CD4-positive, alpha-beta memory T cell (primary cell): ENCODE measurements around the gene COL4A2. TPM values are rescaled to one million over a fixed set of nuclear protein-coding genes. Genes with fewer than 3 reads are reported as not detected.

ENCODE experiments used
- CTCF ChIA-PET: fragments of 350-600 bp; sonication (Branson Sonifier 250); formaldehyde crosslinking; loops from one replicate; lab custom pipeline; 2021; ENCODE audit warnings: inconsistent platforms; ENCODE audit not compliant: partially characterized antibody; lab: Charles Lee
- POLR2A ChIA-PET: fragments of 350-600 bp; sonication (Branson Sonifier 250); formaldehyde crosslinking; loops from one replicate; lab custom pipeline; 2021; ENCODE audit not compliant: partially characterized antibody; lab: Charles Lee
- DNase-seq, 5 donors: peaks; one replicate each; pipeline versions ENCODE4 v3.0.0 to v3.0.0-alpha.2; 2020 to 2022; ENCODE audit warnings: mixed read lengths in 1 of 5
- H3K27ac ChIP-seq: one replicate; pipeline ENCODE4 v1.7.0; 2013; ENCODE audit warnings: low read depth, low read length
- H3K27me3 ChIP-seq: 2 replicates; pipeline ENCODE4 v1.7.0; 2013; ENCODE audit warnings: mild to moderate bottlenecking, low read length, moderate library complexity; ENCODE audit not compliant: insufficient read depth
- H3K36me3 ChIP-seq: 2 replicates; pipeline ENCODE4 v1.7.0; 2013; ENCODE audit warnings: mild to moderate bottlenecking, low read length, moderate library complexity; ENCODE audit not compliant: insufficient read depth
- H3K4me1 ChIP-seq: 2 replicates; pipeline ENCODE4 v1.7.0; 2013; ENCODE audit warnings: mild to moderate bottlenecking, low read length, moderate library complexity; ENCODE audit not compliant: insufficient read depth
- H3K4me3 ChIP-seq, 2 donors: one replicate each; pipeline ENCODE4 v1.7.0; 2013; ENCODE audit warnings: low read length in 2 of 2, mild to moderate bottlenecking in 1 of 2
- H3K9me3 ChIP-seq, 2 donors: one replicate each; pipeline ENCODE4 v1.7.0; 2013; ENCODE audit warnings: low read length in 2 of 2, control low read depth in 1 of 2; ENCODE audit not compliant: control insufficient read depth in 1 of 2
- H3K27ac Mint-ChIP-seq, 7 donors: one replicate each; pipeline ENCODE4 v1.8.0; 2020 to 2021; ENCODE audit warnings: mixed read lengths in 7 of 7, mild to moderate bottlenecking in 6 of 7, inconsistent platforms in 3 of 7, moderate library complexity in 3 of 7
- H3K27me3 Mint-ChIP-seq, 2 donors: one replicate each; pipeline ENCODE4 v1.8.0; 2020 to 2021; ENCODE audit warnings: mixed read lengths in 2 of 2
- H3K36me3 Mint-ChIP-seq, 2 donors: one replicate each; pipeline ENCODE4 v1.8.0; 2020 to 2021; ENCODE audit warnings: mixed read lengths in 2 of 2, inconsistent platforms in 1 of 2, mild to moderate bottlenecking in 1 of 2
- H3K4me1 Mint-ChIP-seq, 4 donors: one replicate each; pipeline ENCODE4 v1.8.0; 2020 to 2021; ENCODE audit warnings: mixed read lengths in 4 of 4, mild to moderate bottlenecking in 1 of 4
- H3K4me3 Mint-ChIP-seq, 8 donors: one replicate each; pipeline ENCODE4 v1.8.0; 2020 to 2021; ENCODE audit warnings: mixed read lengths in 8 of 8, mild to moderate bottlenecking in 7 of 8, moderate library complexity in 6 of 8, inconsistent platforms in 3 of 8
- H3K9me3 Mint-ChIP-seq, 8 donors: one replicate each; pipeline ENCODE4 v1.8.0; 2020 to 2021; ENCODE audit warnings: mixed read lengths in 8 of 8, mild to moderate bottlenecking in 5 of 8, inconsistent platforms in 3 of 8, moderate library complexity in 1 of 8
- intact Hi-C: fragments of 100-400 bp; cut with micrococcal nuclease; formaldehyde crosslinking; loops from one replicate; pipeline ENCODE4 v1.15.1; 2023
- polyA plus RNA-seq, 2 donors: library from polyadenylated mRNA; unstranded; fragments of 300-500 nt; fragmentation: Illumina TruSeq; gene quantifications; one replicate each; pipeline ENCODE4 v1.2.3, GENCODE V29; 2021
- total RNA-seq, 2 experiments: library from RNA; stranded (reverse); gene quantifications; one replicate each; pipeline ENCODE4 v1.2.3, GENCODE V29; 2021

Gene COL4A2
- total and polyA plus RNA-seq, 4 experiments from 2014 or later, result not detected

DNA sequence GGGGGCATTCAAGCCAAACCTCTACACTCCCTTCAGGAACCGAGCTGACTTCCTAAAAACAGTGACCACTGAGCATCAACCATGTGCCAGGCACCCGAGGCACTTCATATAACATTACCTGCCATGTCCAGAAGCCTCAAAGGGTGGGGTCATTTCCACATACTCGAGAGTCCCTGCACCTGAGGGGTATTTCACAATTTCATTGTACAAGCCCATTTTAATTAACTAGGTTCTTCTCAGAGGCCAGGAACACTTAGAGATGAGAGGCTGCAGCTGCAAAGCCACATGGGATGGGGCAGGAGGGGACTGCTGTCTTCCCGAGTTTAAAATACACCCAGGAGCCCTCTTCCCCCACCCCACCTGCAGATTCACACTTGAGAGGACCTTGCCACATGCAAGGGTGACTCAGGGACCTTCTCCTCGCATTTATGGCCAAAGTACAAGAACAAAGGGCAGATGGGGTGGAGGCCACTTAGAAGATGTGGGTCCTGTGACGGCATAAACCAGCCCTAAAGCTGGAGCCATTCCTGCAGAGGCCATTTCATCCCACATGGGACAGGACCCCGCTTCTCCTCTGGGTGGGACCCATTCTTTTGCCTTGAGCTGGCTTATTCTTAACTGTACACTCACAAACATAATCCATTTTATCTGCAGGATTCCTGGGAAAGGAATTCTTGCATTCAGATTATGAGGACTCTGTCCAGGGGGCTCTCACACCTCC is 210.6 kb downstream of the COL4A2 start:
- no peak overlapping the region for H3K4me3 ChIP-seq
- Mint-ChIP-seq H3K9me3 (peaks cover 0 to 5% (median 0%) of the 10 kb centered on the region in 8 donors), H3K27ac (peak overlapping the region in 1 of 7 donors; percentile 37), H3K27me3 (peaks cover 2 to 8% of the 10 kb centered on the region in 2 donors), H3K4me3 (no peak overlapping the region), H3K36me3 (peaks cover 0 to 4% of the 10 kb centered on the region in 2 donors), H3K4me1 (peaks cover 0 to 3% (median under 1%) of the 10 kb centered on the region in 4 donors)
- intact Hi-C loops, result no loop called here
- ChIA-PET CTCF (interaction anchor here (1.4 kb wide), 1 partner anchor 10 kb away, joined by 3 read pairs; no protein-coding TSS in a partner anchor), POLR2A (no interaction called here)
- no peaks in the 10 kb centered on the region for H3K36me3 ChIP-seq
- DNase-seq, result no peak
- H3K9me3 ChIP-seq, result no peaks in the 10 kb centered on the region
- H3K27ac ChIP-seq, result no peak overlapping the region
- no peaks in the 10 kb centered on the region for H3K4me1 ChIP-seq
- no peaks in the 10 kb centered on the region for H3K27me3 ChIP-seq

- Histone ChIP-seq H3K27me3 (no peaks in the 10 kb centered on the region), H3K27ac (no peak overlapping the region), H3K9me3 (no peaks in the 10 kb centered on the region), H3K36me3 (no peaks in the 10 kb centered on the region), H3K4me1 (no peaks in the 10 kb centered on the region), H3K4me3 (no peak overlapping the region)
- POLR2A ChIA-PET, result no interaction called here
- H3K4me3 Mint-ChIP-seq, result no peak overlapping the region
- H3K27me3 Mint-ChIP-seq, result peaks cover 2 to 8% of the 10 kb centered on the region in 2 donors
- peaks cover 0 to 4% (median 2%) of the 10 kb centered on the region in 4 donors for H3K4me1 Mint-ChIP-seq
- H3K36me3 Mint-ChIP-seq, result peaks cover 0 to 4% of the 10 kb centered on the region in 2 donors
- DNase-seq, result no peak
- CTCF ChIA-PET, result interaction anchor here (1.4 kb wide), 1 partner anchor 9 kb away, joined by 3 read pairs; no protein-coding TSS in a partner anchor
- intact Hi-C loops, result no loop called here
- no peak overlapping the region for H3K27ac Mint-ChIP-seq
- peaks cover 0 to 5% (median 0%) of the 10 kb centered on the region in 8 donors for H3K9me3 Mint-ChIP-seq
Observed at GRCh38 chr13:110518226-110518525, 211.1 kb downstream of the COL4A2 start.

GRCh38 chr13:110518571-110518970 is 211.5 kb downstream of the COL4A2 start:
- Histone ChIP-seq H3K9me3 (no peaks in the 10 kb centered on the region), H3K4me1 (no peaks in the 10 kb centered on the region), H3K4me3 (no peak overlapping the region), H3K36me3 (no peaks in the 10 kb centered on the region), H3K27ac (no peak overlapping the region), H3K27me3 (no peaks in the 10 kb centered on the region)
- H3K9me3 Mint-ChIP-seq, result peaks cover 0 to 5% (median 0%) of the 10 kb centered on the region in 8 donors
- ChIA-PET POLR2A (no interaction called here), CTCF (interaction anchor here (1.4 kb wide), 1 partner anchor 9 kb away, joined by 3 read pairs; no protein-coding TSS in a partner anchor)
- H3K4me1 Mint-ChIP-seq, result peaks cover 0 to 4% (median 2%) of the 10 kb centered on the region in 4 donors
- no peak overlapping the region for H3K4me3 Mint-ChIP-seq
- no peak for DNase-seq
- peaks cover 0 to 4% of the 10 kb centered on the region in 2 donors for H3K36me3 Mint-ChIP-seq
- intact Hi-C loops, result no loop called here
- peaks cover 2 to 8% of the 10 kb centered on the region in 2 donors for H3K27me3 Mint-ChIP-seq
- no peak overlapping the region for H3K27ac Mint-ChIP-seq

DNA sequence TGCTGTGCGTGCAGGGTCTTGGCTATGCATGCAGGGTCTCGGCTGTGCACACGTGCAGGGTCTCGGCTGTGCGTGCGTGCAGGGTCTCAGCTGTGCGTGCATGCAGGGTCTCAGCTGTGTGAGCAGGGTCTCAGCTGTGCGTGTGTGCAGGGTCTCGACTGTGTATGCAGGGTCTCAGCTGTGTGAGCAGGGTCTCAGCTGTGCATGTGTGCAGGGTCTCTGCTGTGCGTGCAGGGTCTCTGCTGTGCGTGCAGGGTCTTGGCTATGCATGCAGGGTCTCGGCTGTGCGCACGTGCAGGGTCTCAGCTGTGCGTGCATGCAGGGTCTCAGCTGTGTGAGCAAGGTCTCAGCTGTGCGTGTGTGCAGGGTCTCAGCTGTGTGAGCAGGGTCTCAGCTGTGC is 212.0 kb downstream of the COL4A2 start:
- no peaks in the 10 kb centered on the region for H3K9me3 ChIP-seq
- Mint-ChIP-seq H3K27ac (no peak overlapping the region), H3K4me3 (no peak overlapping the region), H3K9me3 (peaks cover 0 to 5% (median 0%) of the 10 kb centered on the region in 8 donors), H3K27me3 (peaks cover 2 to 6% of the 10 kb centered on the region in 2 donors), H3K4me1 (peaks cover 1 to 4% (median 3%) of the 10 kb centered on the region in 4 donors), H3K36me3 (peaks cover 0 to 4% of the 10 kb centered on the region in 2 donors)
- H3K27ac ChIP-seq, result no peak overlapping the region
- no peaks in the 10 kb centered on the region for H3K4me1 ChIP-seq
- intact Hi-C loops, result no loop called here
- ChIA-PET CTCF (no interaction called here), POLR2A (no interaction called here)
- DNase-seq, result no peak
- no peaks in the 10 kb centered on the region for H3K27me3 ChIP-seq
- no peaks in the 10 kb centered on the region for H3K36me3 ChIP-seq
- H3K4me3 ChIP-seq, result no peak overlapping the region

DNA sequence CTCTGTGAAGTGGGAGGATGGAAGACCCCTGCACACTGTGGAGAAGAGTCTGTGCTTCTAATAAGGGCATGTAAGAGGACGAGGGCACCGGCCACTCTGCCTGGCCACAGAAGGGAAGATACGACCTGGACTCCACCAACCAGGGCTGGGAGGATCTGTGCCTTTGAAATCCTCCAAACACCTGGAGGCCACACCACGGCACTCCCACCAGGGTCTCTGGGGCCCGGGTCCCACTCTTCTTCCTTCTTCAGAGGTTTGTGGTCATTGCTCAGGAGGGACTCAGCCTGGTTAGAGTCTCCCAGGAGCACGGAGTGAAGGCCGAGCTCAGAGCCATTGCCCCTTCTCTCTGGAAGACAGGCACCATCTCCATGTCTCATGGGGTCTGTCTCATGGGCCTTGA is 212.4 kb downstream of the COL4A2 start:
- ChIA-PET CTCF (no interaction called here), POLR2A (no interaction called here)
- DNase-seq, result no peak
- Histone ChIP-seq H3K27ac (no peak overlapping the region), H3K4me1 (peaks cover 3% of the 10 kb centered on the region), H3K4me3 (no peak overlapping the region), H3K9me3 (no peaks in the 10 kb centered on the region), H3K27me3 (no peaks in the 10 kb centered on the region), H3K36me3 (no peaks in the 10 kb centered on the region)
- Mint-ChIP-seq H3K9me3 (peaks cover 0 to 5% (median 0%) of the 10 kb centered on the region in 8 donors), H3K4me3 (no peak overlapping the region), H3K27me3 (peaks cover 2 to 6% of the 10 kb centered on the region in 2 donors), H3K36me3 (peaks cover 0 to 4% of the 10 kb centered on the region in 2 donors), H3K4me1 (peaks cover 6 to 8% (median 7%) of the 10 kb centered on the region in 4 donors), H3K27ac (no peak overlapping the region)
- intact Hi-C loops, result no loop called here

DNA sequence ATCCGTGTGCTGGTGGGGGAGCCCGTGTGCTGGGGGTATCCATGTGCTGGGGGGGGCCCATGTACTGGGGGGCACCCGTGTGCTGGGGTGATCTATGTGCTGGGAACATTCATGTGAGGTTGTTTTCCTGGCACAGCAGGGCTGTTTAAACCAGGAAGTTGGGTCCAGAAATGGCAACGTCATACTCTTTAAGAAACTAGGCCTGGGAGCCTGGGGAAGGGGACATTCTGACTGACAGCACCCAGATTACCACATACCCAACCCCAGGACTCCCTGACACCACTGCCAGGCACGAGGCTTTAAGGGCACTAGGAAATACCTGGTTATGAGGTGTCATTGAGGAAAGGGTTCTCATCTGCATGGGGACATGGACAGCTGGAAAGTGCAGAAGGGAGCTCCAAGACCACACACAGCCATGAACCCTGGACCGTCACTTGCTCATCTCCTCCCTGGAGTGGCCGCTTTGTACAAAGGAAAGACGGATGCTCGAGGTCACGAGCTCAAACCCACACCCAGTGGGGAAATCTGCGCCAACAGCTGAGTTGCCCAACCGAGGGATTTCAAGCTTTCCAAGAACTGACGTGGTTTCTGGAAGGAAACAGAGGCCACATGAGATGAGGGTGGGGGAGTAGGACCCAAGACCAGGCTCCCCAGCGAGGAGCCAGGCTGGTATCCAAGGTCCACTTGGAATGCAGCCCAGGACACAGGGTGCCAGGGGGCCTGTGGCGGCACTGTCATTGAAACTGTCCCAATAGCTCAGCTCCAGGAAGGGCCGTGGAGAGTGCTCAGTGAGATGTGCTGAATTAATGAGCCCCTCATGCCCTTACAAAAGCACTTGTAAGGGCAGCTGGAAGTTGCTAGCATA is 213.6 kb downstream of the COL4A2 start:
- H3K36me3 ChIP-seq, result no peaks in the 10 kb centered on the region
- Mint-ChIP-seq H3K27me3 (peaks cover 2% of the 10 kb centered on the region in 2 donors), H3K4me3 (no peak overlapping the region), H3K27ac (no peak overlapping the region), H3K36me3 (peaks cover 0 to 4% of the 10 kb centered on the region in 2 donors), H3K4me1 (peaks cover 12 to 20% (median 15%) of the 10 kb centered on the region in 4 donors), H3K9me3 (no peaks in the 10 kb centered on the region)
- ChIA-PET CTCF (no interaction called here), POLR2A (no interaction called here)
- H3K4me3 ChIP-seq, result no peak overlapping the region
- no peaks in the 10 kb centered on the region for H3K9me3 ChIP-seq
- no peak for DNase-seq
- no peak overlapping the region for H3K27ac ChIP-seq
- intact Hi-C loops, result no loop called here
- H3K4me1 ChIP-seq, result peaks cover 14% of the 10 kb centered on the region
- no peaks in the 10 kb centered on the region for H3K27me3 ChIP-seq

DNA sequence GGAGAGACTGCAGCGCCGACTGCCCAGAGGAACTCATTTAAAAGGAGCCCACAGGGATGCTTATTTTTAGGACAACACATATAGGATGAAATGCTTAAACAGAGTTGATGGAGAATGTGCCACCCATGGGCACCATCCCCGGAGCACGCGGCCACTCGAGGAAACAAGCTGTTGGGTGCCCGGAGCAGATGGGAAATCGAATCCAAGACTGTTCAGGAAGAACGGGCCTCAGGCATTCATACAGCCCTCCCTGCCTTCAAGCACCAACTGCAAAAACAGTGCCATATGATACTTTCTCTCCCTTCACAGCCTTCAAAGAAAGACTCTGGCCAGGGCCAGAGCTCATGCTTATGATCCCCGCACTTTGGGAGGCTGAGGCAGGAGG is 214.2 kb downstream of the COL4A2 start:
- no peak for DNase-seq
- Mint-ChIP-seq H3K9me3 (no peaks in the 10 kb centered on the region), H3K36me3 (peaks cover 0 to 4% of the 10 kb centered on the region in 2 donors), H3K4me3 (no peak overlapping the region), H3K27me3 (peaks cover under 1 to 2% of the 10 kb centered on the region in 2 donors), H3K27ac (no peak overlapping the region), H3K4me1 (peaks cover 16 to 26% (median 20%) of the 10 kb centered on the region in 4 donors)
- ChIA-PET POLR2A (no interaction called here), CTCF (no interaction called here)
- Histone ChIP-seq H3K36me3 (no peaks in the 10 kb centered on the region), H3K27ac (no peak overlapping the region), H3K4me3 (no peak overlapping the region), H3K4me1 (peaks cover 17% of the 10 kb centered on the region), H3K9me3 (no peaks in the 10 kb centered on the region), H3K27me3 (no peaks in the 10 kb centered on the region)
- intact Hi-C loops, result no loop called here
